D721Med (cell line): Measurements from ENCODE around the gene INAVA.

Source experiments
- DNase-seq: peaks from one replicate; pipeline ENCODE4 v3.0.0; 2011; ENCODE audit warnings: low spot score; ENCODE audit not compliant: insufficient read length
- FAIRE-seq: peaks from 2 replicates; lab custom pipeline; 2011; peaks lifted over from hg19 to GRCh38; lab: Jason Lieb, UNC
- TF ChIP-seq, protein P1 (sequence below): IDR thresholded peaks from 2 replicates; pipeline ENCODE4 v1.5.1; 2012; ENCODE audit warnings: mild to moderate bottlenecking, control low read depth; ENCODE audit not compliant: insufficient read depth; ENCODE audit errors: missing control alignments

Gene INAVA

DNA sequence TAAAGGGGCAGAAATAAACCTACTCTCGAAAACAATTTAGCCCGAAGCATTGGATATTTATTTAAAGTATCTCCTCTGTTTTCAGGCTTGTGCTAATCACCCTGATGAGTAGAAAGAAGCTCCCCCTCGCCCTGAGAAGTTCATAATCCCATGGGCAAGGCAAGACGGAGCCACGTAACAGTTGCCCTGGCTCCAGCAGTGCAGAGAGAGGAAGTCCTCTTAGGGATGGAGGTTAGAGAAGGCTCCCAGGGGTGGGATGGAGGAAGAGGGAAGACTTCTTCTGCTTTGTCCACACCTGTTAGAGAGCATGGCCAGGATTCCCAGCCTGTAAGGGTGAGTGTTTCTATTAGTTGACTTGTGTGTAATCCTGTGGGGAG lies 25.3 kb upstream of the INAVA start:
- no peak for DNase-seq
- FAIRE-seq = no peak
- TF ChIP-seq, protein P1, sequence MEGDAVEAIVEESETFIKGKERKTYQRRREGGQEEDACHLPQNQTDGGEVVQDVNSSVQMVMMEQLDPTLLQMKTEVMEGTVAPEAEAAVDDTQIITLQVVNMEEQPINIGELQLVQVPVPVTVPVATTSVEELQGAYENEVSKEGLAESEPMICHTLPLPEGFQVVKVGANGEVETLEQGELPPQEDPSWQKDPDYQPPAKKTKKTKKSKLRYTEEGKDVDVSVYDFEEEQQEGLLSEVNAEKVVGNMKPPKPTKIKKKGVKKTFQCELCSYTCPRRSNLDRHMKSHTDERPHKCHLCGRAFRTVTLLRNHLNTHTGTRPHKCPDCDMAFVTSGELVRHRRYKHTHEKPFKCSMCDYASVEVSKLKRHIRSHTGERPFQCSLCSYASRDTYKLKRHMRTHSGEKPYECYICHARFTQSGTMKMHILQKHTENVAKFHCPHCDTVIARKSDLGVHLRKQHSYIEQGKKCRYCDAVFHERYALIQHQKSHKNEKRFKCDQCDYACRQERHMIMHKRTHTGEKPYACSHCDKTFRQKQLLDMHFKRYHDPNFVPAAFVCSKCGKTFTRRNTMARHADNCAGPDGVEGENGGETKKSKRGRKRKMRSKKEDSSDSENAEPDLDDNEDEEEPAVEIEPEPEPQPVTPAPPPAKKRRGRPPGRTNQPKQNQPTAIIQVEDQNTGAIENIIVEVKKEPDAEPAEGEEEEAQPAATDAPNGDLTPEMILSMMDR = no peak

DNA sequence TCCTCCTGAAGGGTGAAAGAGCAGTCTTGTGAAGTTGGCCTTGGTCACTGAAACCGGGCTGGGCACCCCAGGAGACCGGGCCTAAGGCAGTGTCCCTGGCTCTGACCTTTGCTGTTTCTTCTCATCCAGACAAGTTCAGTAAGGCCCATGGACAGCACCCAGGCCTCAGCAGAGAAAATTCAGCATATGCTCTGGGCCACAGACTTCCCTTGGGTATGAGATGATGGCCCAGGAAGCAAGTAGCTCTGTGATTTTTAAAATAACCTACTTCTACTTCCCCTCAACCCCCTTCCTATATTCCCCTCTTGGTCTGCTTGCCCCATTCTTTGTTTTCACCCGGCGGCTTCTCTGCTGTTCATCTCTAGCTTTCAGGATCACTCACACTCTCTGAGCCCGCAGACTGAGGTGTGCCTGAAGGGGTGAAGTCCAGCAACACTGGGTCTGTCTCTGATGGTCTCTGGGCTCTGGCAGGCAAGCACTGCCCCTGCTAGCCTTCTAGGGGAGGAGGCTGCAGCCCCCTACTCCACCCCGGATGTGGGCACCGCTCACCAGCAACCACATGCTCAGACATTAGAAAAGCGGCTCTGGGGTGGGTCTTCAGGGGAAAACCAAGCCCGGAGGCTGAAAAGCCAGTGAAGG lies 24.8 kb upstream of the INAVA start:
- no peak for FAIRE-seq
- TF ChIP-seq, protein P1 = no peak
- no peak for DNase-seq

DNA sequence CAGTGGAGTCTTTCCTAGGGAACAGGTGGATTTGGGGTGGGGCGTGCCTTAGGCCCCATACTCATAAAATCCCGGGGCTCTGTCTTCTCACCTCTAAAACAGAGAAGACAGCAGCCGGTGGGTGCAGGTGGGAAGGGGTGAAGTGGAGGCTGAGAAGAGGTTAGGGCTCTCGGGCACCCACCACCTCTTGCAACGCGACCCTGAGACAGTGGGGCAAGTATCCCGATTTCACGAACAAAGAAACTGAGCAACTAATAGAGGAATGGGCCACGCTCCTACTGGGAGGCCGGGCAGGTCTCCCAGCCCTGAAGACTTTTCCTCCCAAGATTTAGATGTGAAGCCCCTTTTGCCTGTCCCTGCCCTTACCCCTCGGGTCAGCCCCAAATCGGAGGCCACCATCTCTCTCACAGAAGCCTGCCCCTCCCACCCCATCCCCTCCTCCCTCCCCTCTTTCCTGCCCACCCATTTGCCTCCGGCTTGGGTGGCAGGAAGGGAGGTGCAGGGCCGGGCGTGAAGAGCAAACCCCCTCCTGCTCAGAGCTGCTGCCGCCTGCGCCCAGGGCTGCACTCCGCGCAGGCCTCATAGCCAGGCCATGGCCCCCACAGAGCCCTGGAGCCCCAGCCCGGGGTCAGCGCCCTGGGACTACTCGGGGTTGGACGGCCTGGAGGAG lies 22.1 kb upstream of the INAVA start, which contains the start of gene GPR25:
Gene GPR25 (plus strand): TSS at position 536 of the 670 bp plus-strand sequence. CDS start 57 bp downstream, at position 593.
- FAIRE-seq (no peak), DNase-seq (no peak)
- TF ChIP-seq, protein P1 = no peak

GRCh38 chr1:200873116-200873670 lies 21.5 kb upstream of the INAVA start:
- DNase-seq = no peak
- TF ChIP-seq, protein P1 = no peak

DNA sequence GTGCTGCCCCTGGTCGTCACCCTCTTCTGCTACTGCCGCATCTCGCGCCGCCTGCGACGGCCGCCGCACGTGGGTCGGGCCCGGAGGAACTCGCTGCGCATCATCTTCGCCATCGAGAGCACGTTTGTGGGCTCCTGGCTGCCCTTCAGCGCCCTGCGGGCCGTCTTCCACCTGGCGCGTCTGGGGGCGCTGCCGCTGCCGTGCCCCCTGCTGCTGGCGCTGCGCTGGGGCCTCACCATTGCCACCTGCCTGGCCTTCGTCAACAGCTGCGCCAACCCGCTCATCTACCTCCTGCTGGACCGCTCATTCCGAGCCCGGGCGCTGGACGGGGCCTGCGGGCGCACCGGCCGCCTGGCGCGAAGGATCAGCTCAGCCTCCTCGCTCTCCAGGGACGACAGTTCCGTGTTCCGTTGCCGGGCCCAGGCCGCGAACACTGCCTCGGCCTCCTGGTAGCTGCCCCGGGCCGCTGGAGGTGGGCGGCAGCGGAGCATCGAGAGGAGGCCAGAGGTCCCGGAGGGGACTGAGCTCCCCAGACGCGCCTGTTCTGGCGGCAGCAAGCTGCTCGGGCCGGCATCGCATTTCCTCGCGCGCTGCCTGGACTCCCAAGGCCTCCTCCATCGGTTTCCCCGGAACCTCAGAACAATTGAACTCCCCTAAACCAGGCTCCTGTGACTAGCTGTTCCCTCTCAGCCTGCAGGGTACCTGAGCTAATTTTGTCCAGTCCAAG lies 20.9 kb upstream of the INAVA start:
- TF ChIP-seq, protein P1 = no peak
- no peak for DNase-seq
- FAIRE-seq = no peak

More at GRCh38 chr1:200873116-200873670, 21.5 kb upstream of the INAVA start:
- no peak for FAIRE-seq

GRCh38 chr1:200874694-200875093 lies 20.0 kb upstream of the INAVA start:
- TF ChIP-seq, protein P1 = no peak
- FAIRE-seq (no peak), DNase-seq (no peak)
